Fibroblast of mammary gland (primary cell): ENCODE measurements around the gene KRTAP4-5.
"Not testable (repeated sequence)": the region's sequence is repeated elsewhere in the genome, so short reads cannot be mapped to it uniquely, and the experiment has no call there.

Experiments
- DNase-seq: peaks from one replicate; pipeline ENCODE4 v3.0.0-alpha.2; 2010; ENCODE audit warnings: low read depth
- H3K4me3 ChIP-seq: 2 replicates; pipeline ENCODE4 v1.5.1; 2011; ENCODE audit warnings: low read depth, mild to moderate bottlenecking, low read length, moderate library complexity; ENCODE audit not compliant: control insufficient read depth
- CTCF ChIP-seq: conservative IDR thresholded peaks from 2 replicates; pipeline ENCODE4 v1.5.1; 2011; ENCODE audit warnings: low read depth, low read length, inconsistent platforms; ENCODE audit not compliant: control insufficient read depth, insufficient read depth

KRTAP4-5 gene

DNA sequence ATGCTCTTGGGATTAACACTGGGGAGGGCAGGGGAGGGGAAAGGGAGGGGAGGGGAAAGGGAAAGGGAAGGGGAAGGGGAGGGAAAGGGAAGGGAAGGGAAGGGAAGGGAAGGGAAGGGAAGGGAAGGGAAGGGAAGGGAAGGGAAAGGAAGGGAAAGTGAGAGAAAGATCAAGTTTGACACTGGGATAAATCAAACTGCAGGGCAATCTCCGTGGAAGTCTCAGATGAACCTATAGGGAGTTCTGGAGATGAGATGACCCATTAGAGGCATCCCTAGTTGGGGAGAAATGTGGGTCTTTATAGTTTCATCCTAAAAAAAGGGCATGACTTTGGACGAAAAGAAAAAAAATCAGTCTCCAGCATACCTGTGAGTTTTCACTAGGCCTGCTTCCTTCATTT is 27.9 kb downstream of the KRTAP4-5 start:
- no peak for TF ChIP-seq CTCF
- H3K4me3 ChIP-seq, result no peak overlapping the region
- no peak for DNase-seq

GRCh38 chr17:41119696-41120690 is 29.6 kb downstream of the KRTAP4-5 start:
- H3K4me3 ChIP-seq, result not testable (repeated sequence)
- DNase-seq, result peak; percentile 18

- no peak overlapping the region for H3K4me3 ChIP-seq
- no peak for TF ChIP-seq CTCF
- DNase-seq, result peak; percentile 14
These were observed 30.9 kb downstream of the KRTAP4-5 start for GRCh38 chr17:41118721-41119120.

- H3K4me3 ChIP-seq, DNase-seq: not testable (repeated sequence)
These were observed 31.7 kb downstream of the KRTAP4-5 start, which contains the start of gene KRTAP4-11 for GRCh38 chr17:41117846-41118386. TSS of gene KRTAP4-11 (minus strand) at chr17:41118373. CDS start at chr17:41118315, 58 bp downstream.

- no peak overlapping the region for H3K4me3 ChIP-seq
- no peak for DNase-seq
- TF ChIP-seq CTCF, result no peak
These were observed 33.3 kb downstream of the KRTAP4-5 start for GRCh38 chr17:41116297-41116696.

GRCh38 chr17:41111151-41111885 is 38.3 kb downstream of the KRTAP4-5 start:
- DNase-seq, result no peak
- H3K4me3 ChIP-seq, result no peak overlapping the region
- no peak for TF ChIP-seq CTCF

DNA sequence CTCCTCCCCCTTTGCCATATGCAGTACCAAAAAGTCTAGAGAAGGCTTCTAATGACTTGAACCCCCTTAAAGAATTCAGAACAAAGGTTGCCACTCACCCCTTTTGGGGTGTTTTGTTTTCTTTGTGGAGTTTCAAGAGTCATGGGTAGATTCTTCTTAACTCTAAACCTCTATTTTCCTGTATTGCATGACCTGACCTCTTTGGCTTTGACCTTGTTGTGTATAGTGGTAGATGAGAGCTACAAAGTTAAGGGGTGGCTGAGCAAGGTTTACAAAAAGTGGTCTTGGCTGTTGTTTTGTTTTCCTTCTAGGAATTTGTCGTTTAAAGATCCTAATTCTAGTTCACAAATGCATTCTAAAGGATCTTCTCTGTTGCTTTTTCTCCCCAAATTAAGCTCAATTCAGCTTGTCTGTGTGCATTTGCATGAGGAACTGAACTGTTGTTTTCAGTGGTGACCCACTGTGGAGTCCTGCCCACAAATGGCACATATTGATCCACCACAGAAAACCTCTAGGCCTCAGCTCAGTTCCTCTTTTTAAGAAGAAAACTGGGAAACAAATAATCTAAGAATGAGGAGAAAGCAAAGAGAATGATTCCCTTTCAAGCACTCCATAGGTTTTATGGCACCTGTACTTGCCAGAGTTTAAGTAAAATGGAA is 40.8 kb downstream of the KRTAP4-5 start:
- H3K4me3 ChIP-seq, DNase-seq: not testable (repeated sequence)
